HepG2 (cell line): Measurements from ENCODE around the gene YIPF1. TPM values are rescaled to one million over a fixed set of nuclear protein-coding genes. Genes with fewer than 3 reads are reported as not detected.

ENCODE experiments used
- ATF6 ChIP-seq: sonication (generic); formaldehyde crosslinking; conservative IDR thresholded peaks from 2 replicates; pipeline ENCODE4 v1.4.0; 2020; ENCODE audit warnings: missing genetic modification reagents
- E2F2 ChIP-seq: sonication (generic); formaldehyde crosslinking; IDR thresholded peaks from 2 replicates; pipeline ENCODE4 v1.4.0; 2020; ENCODE audit warnings: missing genetic modification reagents, borderline replicate concordance
- E2F5 ChIP-seq: sonication (generic); formaldehyde crosslinking; conservative IDR thresholded peaks from 2 replicates; pipeline ENCODE4 v1.4.0; 2020; ENCODE audit warnings: missing genetic modification reagents
- HNRNPH1 ChIP-seq: fragments of 200-400 bp; formaldehyde crosslinking; optimal IDR thresholded peaks from 2 replicates; pipeline ENCODE3; 2017; ENCODE audit warnings: mild to moderate bottlenecking, low read depth, low read length
- KAT8 ChIP-seq: IDR thresholded peaks from 2 replicates; pipeline ENCODE4 v1.6.1; 2016; ENCODE audit warnings: missing genetic modification reagents, missing compliant biosample characterization
- KDM3A ChIP-seq: IDR thresholded peaks from 2 replicates; pipeline ENCODE4 v1.6.1; 2018; ENCODE audit warnings: low read depth, missing compliant biosample characterization
- KLF11 ChIP-seq: IDR thresholded peaks from 2 replicates; pipeline ENCODE4 v1.6.1; 2016; ENCODE audit warnings: missing compliant biosample characterization
- LBX2 ChIP-seq: sonication (generic); formaldehyde crosslinking; IDR thresholded peaks from 2 replicates; pipeline ENCODE4 v1.5.0; 2020; ENCODE audit warnings: missing genetic modification reagents, mild to moderate bottlenecking, borderline replicate concordance
- MXI1 ChIP-seq: IDR thresholded peaks from 3 replicates; pipeline ENCODE4 v1.6.1; 2012; ENCODE audit warnings: low read depth, low read length, inconsistent platforms, borderline replicate concordance
- NRL ChIP-seq: sonication (generic); formaldehyde crosslinking; IDR thresholded peaks from 2 replicates; pipeline ENCODE4 v1.5.0; 2020; ENCODE audit warnings: missing genetic modification reagents, mild to moderate bottlenecking, moderate library complexity, borderline replicate concordance
- PAWR ChIP-seq: sonication (generic); formaldehyde crosslinking; IDR thresholded peaks from 2 replicates; pipeline ENCODE4 v1.4.0; 2020; ENCODE audit warnings: missing genetic modification reagents, mild to moderate bottlenecking, borderline replicate concordance
- ZBTB2 ChIP-seq: sonication (generic); formaldehyde crosslinking; IDR thresholded peaks from 2 replicates; pipeline ENCODE4 v1.8.0; 2022; ENCODE audit warnings: low read depth, missing genetic modification reagents
- ZNF121 ChIP-seq: sonication (generic); formaldehyde crosslinking; IDR thresholded peaks from 2 replicates; pipeline ENCODE4 v1.5.0; 2020; ENCODE audit warnings: mild to moderate bottlenecking, missing genetic modification reagents
- ZNF224 ChIP-seq: sonication (generic); formaldehyde crosslinking; IDR thresholded peaks from 2 replicates; pipeline ENCODE4 v1.5.0; 2020; ENCODE audit warnings: mild to moderate bottlenecking, missing genetic modification reagents
- ZNF331 ChIP-seq: sonication (generic); formaldehyde crosslinking; IDR thresholded peaks from 2 replicates; pipeline ENCODE4 v1.4.0; 2020; ENCODE audit warnings: missing genetic modification reagents
- ZNF484 ChIP-seq: sonication (generic); formaldehyde crosslinking; IDR thresholded peaks from 2 replicates; pipeline ENCODE4 v1.5.1; 2020; ENCODE audit warnings: mild to moderate bottlenecking, low read depth, missing genetic modification reagents, borderline replicate concordance
- ZNF614 ChIP-seq: IDR thresholded peaks from 2 replicates; pipeline ENCODE4 v1.6.1; 2018; ENCODE audit warnings: missing biosample characterization, missing genetic modification reagents, inconsistent platforms, borderline replicate concordance
- ZNF83 ChIP-seq: sonication (generic); formaldehyde crosslinking; IDR thresholded peaks from 2 replicates; pipeline ENCODE4 v1.4.0; 2020; ENCODE audit warnings: missing genetic modification reagents, mild to moderate bottlenecking, borderline replicate concordance
- ZXDC ChIP-seq: sonication (generic); formaldehyde crosslinking; IDR thresholded peaks from 2 replicates; pipeline ENCODE4 v1.5.0; 2020; ENCODE audit warnings: mild to moderate bottlenecking, missing genetic modification reagents
- polyA plus RNA-seq, 8 experiments: library from polyadenylated mRNA; depleted of rRNA in 3 of 8; stranded (reverse) in 7 of 8; unstranded in 1 of 8; fragments of >200 nt; fragmentation: Illumina TruSeq in 4 of 8; extraction: Trizol in 4 of 8; gene quantifications; 2 replicates each; pipeline versions ENCODE4 v1.2.1 to v1.2.3, GENCODE V29; 2011 to 2016; ENCODE audit warnings: low read depth in 4 of 8, missing spikeins in 1 of 8, mixed read lengths in 1 of 8; ENCODE audit not compliant: insufficient read depth in 1 of 8
- total RNA-seq, 5 experiments: library from RNA; depleted of rRNA; stranded (reverse); fragments of >200 nt; fragmentation: Illumina TruSeq; extraction: Trizol; gene quantifications; 2 replicates each; pipeline ENCODE4 v1.2.3, GENCODE V29; 2016; ENCODE audit warnings: low read depth in 1 of 5

Gene YIPF1
- total and polyA plus RNA-seq, 2 of the 13 experiments (the other 11 are each of a cell fraction or from before 2014, with no cell fraction given) = 21.1 to 31.9 TPM

GRCh38 chr1:53837924-53838653, 51.5 kb downstream of the YIPF1 start, which contains the start of gene NDC1 (continued):
- TF ChIP-seq ZXDC (no peak; the same call in 1 of the 2 replicates), E2F2 (peak; percentile 84; the same call in 1 of the 2 replicates), LBX2 (CRISPR knock-in tag) (peak; percentile 80; the same call in 1 of the 2 replicates), PAWR (CRISPR knock-in tag) (peak; percentile 77; the same call in 1 of the 2 replicates), KLF11 (CRISPR knock-in tag) (peak; percentile 79), KAT8 (CRISPR knock-in tag) (peak; percentile 92), HNRNPH1 (no peak), ZNF121 (CRISPR knock-in tag) (peak; percentile 85), ATF6 (CRISPR knock-in tag) (no peak), NRL (CRISPR knock-in tag) (peak; percentile 85; the same call in 1 of the 2 replicates), ZNF83 (CRISPR knock-in tag) (peak; percentile 70; the same call in 1 of the 2 replicates), MXI1 (peak; percentile 70; the same call in 2 of the 3 replicates), E2F5 (peak; percentile 93), ZNF484 (CRISPR knock-in tag) (no peak; the same call in 1 of the 2 replicates), ZBTB2 (peak; percentile 79; the same call in 1 of the 2 replicates), ZNF614 (peak; percentile 55; the same call in 1 of the 2 replicates), ZNF331 (CRISPR knock-in tag) (peak; percentile 88), KDM3A (no peak), ZNF224 (CRISPR knock-in tag) (0 out of 2 replicates have a peak, but pooled peaks have one; percentile 69)
